HFFc6 (cell line): ENCODE data around the gene KCTD21. TPM values are rescaled to one million over a fixed set of nuclear protein-coding genes. Genes with fewer than 3 reads are reported as not detected.

Source experiments
- DNase-seq: peaks from one replicate; pipeline ENCODE4 v3.0.0-alpha.2; 2018
- H3K27ac Mint-ChIP-seq: 2 replicates; pipeline ENCODE4 v1.8.0; 2020; ENCODE audit warnings: mild to moderate bottlenecking, mixed read lengths
- H3K27me3 Mint-ChIP-seq: 2 replicates; pipeline ENCODE4 v1.8.0; 2021; ENCODE audit warnings: mild to moderate bottlenecking, moderate library complexity, mixed read lengths; ENCODE audit not compliant: insufficient read depth
- H3K36me3 Mint-ChIP-seq: 2 replicates; pipeline ENCODE4 v1.8.0; 2021; ENCODE audit warnings: low read depth, mixed read lengths
- H3K4me1 Mint-ChIP-seq: 2 replicates; pipeline ENCODE4 v1.8.0; 2020; ENCODE audit warnings: low read depth, mixed read lengths
- H3K4me3 Mint-ChIP-seq: 2 replicates; pipeline ENCODE4 v1.8.0; 2020; ENCODE audit warnings: mild to moderate bottlenecking, moderate library complexity, mixed read lengths
- H3K9me3 Mint-ChIP-seq: 2 replicates; pipeline ENCODE4 v1.8.0; 2020; ENCODE audit warnings: mild to moderate bottlenecking, mixed read lengths
- total RNA-seq, 6 experiments: library from RNA; stranded (reverse); fragmentation: NEBNext Ultra II Directional; extraction: Animal tissue kit (Norgen Biotek cat#: 25700); gene quantifications; 2 replicates in 1 of 6; 3 replicates in 5 of 6; pipeline ENCODE4 v1.2.3, GENCODE V29; 2021
- TF ChIP-seq, protein P1 (sequence below): fragments of 200-600 bp; sonication (generic); IDR thresholded peaks from 2 replicates; pipeline ENCODE4 v1.5.0; 2021; ENCODE audit warnings: antibody characterized with exemption, mild to moderate bottlenecking

Gene KCTD21
- total RNA-seq, 6 experiments from 2014 or later = 10.4 to 15.7 (median 12.6) TPM

DNA sequence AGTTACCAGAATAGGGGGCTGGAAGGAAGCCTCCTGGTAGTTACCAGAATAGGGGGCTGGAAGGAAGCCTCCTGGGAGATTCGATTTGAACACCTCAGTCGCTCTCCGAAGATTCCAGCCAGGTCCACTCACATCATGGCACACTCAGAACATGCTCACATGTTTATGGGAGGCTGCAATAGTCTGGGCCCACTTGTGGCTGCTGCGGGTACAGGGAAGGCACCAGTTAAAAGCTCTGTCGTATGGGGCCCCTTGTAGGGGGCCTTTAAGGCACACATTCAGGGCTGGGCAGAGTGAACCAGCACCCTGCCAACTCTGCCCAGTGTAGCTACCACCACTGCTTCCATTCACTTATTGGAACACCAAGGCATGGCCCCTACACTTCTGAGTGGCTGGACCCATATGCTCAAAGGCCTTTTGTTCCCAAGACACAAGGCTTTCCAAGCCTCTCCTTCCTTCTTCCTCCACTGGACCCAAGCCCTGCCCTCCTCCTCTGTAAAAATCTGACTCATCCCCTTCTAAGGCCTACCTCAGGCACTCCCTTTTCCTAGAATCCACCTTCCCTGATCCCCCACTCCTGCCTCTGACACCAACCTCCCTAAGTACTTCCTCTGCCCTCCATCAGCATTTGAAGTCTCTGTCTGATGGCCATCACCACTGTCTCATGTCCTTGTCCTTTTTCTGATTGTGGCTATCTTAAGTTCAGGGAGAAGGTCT lies 28.3 kb upstream of the KCTD21 start:
- no peak overlapping the region for H3K27ac Mint-ChIP-seq
- H3K4me3 Mint-ChIP-seq = no peak overlapping the region
- peaks cover 30% of the 10 kb centered on the region for H3K36me3 Mint-ChIP-seq
- no peaks in the 10 kb centered on the region for H3K9me3 Mint-ChIP-seq
- TF ChIP-seq, protein P1, sequence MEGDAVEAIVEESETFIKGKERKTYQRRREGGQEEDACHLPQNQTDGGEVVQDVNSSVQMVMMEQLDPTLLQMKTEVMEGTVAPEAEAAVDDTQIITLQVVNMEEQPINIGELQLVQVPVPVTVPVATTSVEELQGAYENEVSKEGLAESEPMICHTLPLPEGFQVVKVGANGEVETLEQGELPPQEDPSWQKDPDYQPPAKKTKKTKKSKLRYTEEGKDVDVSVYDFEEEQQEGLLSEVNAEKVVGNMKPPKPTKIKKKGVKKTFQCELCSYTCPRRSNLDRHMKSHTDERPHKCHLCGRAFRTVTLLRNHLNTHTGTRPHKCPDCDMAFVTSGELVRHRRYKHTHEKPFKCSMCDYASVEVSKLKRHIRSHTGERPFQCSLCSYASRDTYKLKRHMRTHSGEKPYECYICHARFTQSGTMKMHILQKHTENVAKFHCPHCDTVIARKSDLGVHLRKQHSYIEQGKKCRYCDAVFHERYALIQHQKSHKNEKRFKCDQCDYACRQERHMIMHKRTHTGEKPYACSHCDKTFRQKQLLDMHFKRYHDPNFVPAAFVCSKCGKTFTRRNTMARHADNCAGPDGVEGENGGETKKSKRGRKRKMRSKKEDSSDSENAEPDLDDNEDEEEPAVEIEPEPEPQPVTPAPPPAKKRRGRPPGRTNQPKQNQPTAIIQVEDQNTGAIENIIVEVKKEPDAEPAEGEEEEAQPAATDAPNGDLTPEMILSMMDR = no peak
- peaks cover 20% of the 10 kb centered on the region for H3K4me1 Mint-ChIP-seq
- no peak for DNase-seq
- peaks cover 2% of the 10 kb centered on the region; the same call in 1 of the 2 replicates for H3K27me3 Mint-ChIP-seq

DNA sequence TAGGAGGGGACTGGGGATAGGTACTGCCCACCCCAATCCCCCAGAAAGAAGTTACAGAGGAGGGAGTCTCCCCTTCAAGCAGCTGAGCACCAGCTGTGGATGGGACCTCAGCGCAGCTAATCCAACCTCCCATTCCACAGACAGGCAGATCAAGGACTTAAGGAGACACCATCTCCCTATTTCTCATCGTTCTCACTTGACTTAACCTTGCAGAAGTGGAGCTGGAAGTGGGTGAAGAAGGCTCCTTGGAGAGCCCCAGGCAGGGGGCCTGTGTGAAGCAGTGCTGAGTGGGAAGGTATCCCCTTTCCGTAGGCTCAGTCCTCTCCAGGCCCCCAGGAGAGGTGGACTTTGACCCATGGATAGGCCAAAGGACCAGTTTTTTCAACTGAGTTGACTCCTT lies 27.6 kb upstream of the KCTD21 start:
- H3K4me1 Mint-ChIP-seq = peaks cover 22% of the 10 kb centered on the region
- no peaks in the 10 kb centered on the region for H3K9me3 Mint-ChIP-seq
- H3K4me3 Mint-ChIP-seq = no peak overlapping the region
- no peak for DNase-seq
- peaks cover 30% of the 10 kb centered on the region for H3K36me3 Mint-ChIP-seq
- peaks cover 2% of the 10 kb centered on the region; the same call in 1 of the 2 replicates for H3K27me3 Mint-ChIP-seq
- H3K27ac Mint-ChIP-seq = no peak overlapping the region
- TF ChIP-seq, protein P1 = no peak

DNA sequence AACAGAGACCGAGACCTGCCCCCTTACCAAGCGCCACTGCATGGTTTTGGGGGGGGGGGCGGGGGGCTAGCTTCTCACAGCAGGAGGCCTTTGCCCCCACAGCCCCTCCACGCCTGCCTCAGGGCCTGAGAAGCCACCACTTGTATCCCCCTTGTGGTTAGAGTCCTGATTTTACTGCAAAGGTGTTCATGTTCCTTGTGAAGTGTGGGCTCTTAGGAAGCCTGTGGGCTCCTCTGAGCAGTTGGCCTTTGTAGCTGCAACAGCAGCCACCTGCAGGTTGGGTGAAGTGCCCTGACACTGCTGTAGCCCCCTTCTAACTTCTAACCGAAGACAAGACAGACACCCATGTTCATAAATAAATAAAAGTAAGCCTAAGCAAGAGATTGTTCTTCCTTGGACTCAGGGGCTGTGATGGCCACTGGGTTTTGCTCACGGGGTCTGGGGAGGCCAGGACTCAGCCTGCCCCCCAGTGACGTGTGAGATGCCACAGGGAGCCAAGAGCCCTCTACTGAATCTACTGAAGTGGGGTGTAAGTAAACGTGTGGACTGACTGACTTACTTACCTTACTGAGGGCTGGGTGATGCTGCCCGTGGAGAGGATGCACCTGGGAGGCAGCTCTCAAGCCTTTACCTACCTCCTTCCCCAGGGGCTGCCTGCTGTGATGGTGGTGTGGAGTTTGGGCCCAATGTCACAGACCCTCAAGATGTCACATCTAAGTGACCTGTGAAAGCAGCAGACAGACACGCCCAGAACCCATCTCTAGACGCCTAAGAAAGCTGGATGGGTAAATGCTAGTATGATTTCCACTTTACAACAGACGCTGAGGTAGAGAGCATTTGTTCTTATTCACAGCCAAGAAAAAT lies 26.1 kb upstream of the KCTD21 start:
- no peak overlapping the region; the same call in 1 of the 2 replicates for H3K27ac Mint-ChIP-seq
- H3K9me3 Mint-ChIP-seq = no peaks in the 10 kb centered on the region
- H3K4me1 Mint-ChIP-seq = peaks cover 22% of the 10 kb centered on the region
- TF ChIP-seq, protein P1 = no peak
- H3K27me3 Mint-ChIP-seq = no peaks in the 10 kb centered on the region
- no peak for DNase-seq
- no peak overlapping the region for H3K4me3 Mint-ChIP-seq
- peaks cover 39% of the 10 kb centered on the region for H3K36me3 Mint-ChIP-seq

DNA sequence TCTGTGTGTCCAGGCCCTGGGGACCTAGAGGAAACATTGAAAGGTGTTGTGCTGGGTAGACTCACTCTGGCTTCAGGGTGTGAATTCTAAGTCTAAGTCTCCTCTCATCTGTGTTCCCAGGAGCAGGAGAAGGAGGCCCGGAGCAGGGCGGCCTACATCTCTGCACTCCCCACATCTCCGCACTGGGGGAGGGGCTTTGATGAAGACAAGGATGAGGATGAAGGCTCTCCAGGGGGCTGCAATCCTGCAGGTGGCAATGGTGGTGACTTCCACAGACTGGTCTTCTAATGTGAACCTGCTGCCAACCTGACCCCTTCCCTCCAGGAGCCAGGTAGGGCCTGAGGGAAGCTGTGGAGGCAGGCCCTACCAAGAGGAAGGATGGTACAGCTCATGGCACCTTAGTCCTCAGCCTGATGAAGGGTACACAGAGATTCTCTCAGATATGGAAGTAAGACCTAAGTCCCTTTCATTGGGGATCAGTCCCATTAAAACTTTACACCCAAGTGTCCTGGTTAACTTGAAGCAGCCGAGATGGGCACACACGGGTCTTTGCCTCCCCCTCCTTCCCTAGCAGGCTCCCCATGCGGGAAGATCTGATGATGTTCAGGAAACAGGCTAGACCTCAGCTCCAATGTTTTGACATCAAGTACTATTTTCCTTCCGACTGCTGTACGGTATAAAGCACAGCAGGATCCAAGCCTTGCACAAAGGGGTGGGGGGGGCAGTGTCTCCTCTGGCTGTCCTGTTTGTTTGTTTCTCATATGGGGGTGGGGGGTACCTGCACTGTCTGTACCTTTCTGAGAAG lies 25.3 kb upstream of the KCTD21 start:
- peaks cover 43% of the 10 kb centered on the region for H3K36me3 Mint-ChIP-seq
- H3K27ac Mint-ChIP-seq = no peak overlapping the region
- H3K27me3 Mint-ChIP-seq = no peaks in the 10 kb centered on the region
- H3K9me3 Mint-ChIP-seq = no peaks in the 10 kb centered on the region
- TF ChIP-seq, protein P1 = no peak
- H3K4me1 Mint-ChIP-seq = peaks cover 22% of the 10 kb centered on the region
- H3K4me3 Mint-ChIP-seq = no peak overlapping the region
- no peak for DNase-seq
